Common myeloid progenitor, CD34-positive (primary cell): Measurements from ENCODE around the gene LYVE1.

Experiments used
- CTCF ChIA-PET: fragments of 350-600 bp; sonication (Branson Sonifier 250); formaldehyde crosslinking; loops from one replicate; lab custom pipeline; 2021; ENCODE audit warnings: antibody characterized with exemption; lab: Charles Lee
- POLR2A ChIA-PET: fragments of 350-600 bp; sonication (Branson Sonifier 250); formaldehyde crosslinking; loops from one replicate; lab custom pipeline; 2021; ENCODE audit warnings: antibody characterized with exemption; lab: Charles Lee
- DNase-seq, 3 donors: peaks; one replicate each; pipeline versions ENCODE4 v3.0.0 to v3.0.0-alpha.2; 2013
- H3K27ac ChIP-seq, 2 experiments: 1 replicate in 1 of 2; 2 replicates in 1 of 2; pipeline ENCODE4 v1.7.0; 2013; ENCODE audit warnings: inconsistent platforms in 2 of 2, low read length in 2 of 2, mild to moderate bottlenecking in 2 of 2, low read depth in 1 of 2, moderate library complexity in 1 of 2; ENCODE audit not compliant: severe bottlenecking in 2 of 2, insufficient read depth in 1 of 2, poor library complexity in 1 of 2
- H3K27me3 ChIP-seq, 5 experiments: replicated peaks in 2 of 5; 1 replicate in 3 of 5; 2 replicates in 2 of 5; pipeline versions ENCODE4 v1.6.1 to v1.7.0; 2013; ENCODE audit warnings: low read length in 4 of 5, mild to moderate bottlenecking in 2 of 5, moderate library complexity in 2 of 5, inconsistent platforms in 1 of 5; ENCODE audit not compliant: insufficient read depth in 5 of 5, control insufficient read depth in 4 of 5
- H3K36me3 ChIP-seq, 4 experiments: 1 replicate in 2 of 4; 2 replicates in 2 of 4; pipeline versions ENCODE4 v1.6.1 to v1.7.0; 2013; ENCODE audit warnings: low read length in 3 of 4, control low read depth in 1 of 4, mild to moderate bottlenecking in 1 of 4; ENCODE audit not compliant: control insufficient read depth in 4 of 4, insufficient read depth in 4 of 4
- H3K4me1 ChIP-seq, 4 experiments: 1 replicate in 3 of 4; 2 replicates in 1 of 4; pipeline versions ENCODE4 v1.6.1 to v1.7.1; 2013; ENCODE audit warnings: low read length in 3 of 4, mild to moderate bottlenecking in 3 of 4, control low read depth in 1 of 4, inconsistent platforms in 1 of 4, moderate library complexity in 1 of 4; ENCODE audit not compliant: control insufficient read depth in 4 of 4, insufficient read depth in 4 of 4; ENCODE audit errors: control extremely low read depth in 1 of 4
- H3K4me3 ChIP-seq, 7 experiments: 1 replicate in 4 of 7; 2 replicates in 3 of 7; pipeline versions ENCODE4 v1.5.1 to v1.7.0; 2013; ENCODE audit warnings: mild to moderate bottlenecking in 7 of 7, low read length in 6 of 7, moderate library complexity in 6 of 7, inconsistent platforms in 2 of 7, low read depth in 2 of 7, control low read depth in 1 of 7; ENCODE audit not compliant: insufficient read depth in 4 of 7, control insufficient read depth in 1 of 7; ENCODE audit errors: extremely low read depth in 1 of 7
- H3K9me3 ChIP-seq, 5 experiments: 1 replicate in 4 of 5; 2 replicates in 1 of 5; pipeline versions ENCODE4 v1.6.1 to v1.7.1; 2013; ENCODE audit warnings: low read length in 4 of 5, mild to moderate bottlenecking in 2 of 5, inconsistent platforms in 1 of 5, low read depth in 1 of 5, moderate library complexity in 1 of 5; ENCODE audit not compliant: control insufficient read depth in 4 of 5, insufficient read depth in 2 of 5; ENCODE audit errors: control extremely low read depth in 1 of 5
- WGBS: methylation state at CpG from one replicate; pipeline ENCODE4 v1.1.5; 2013; ENCODE audit not compliant: insufficient coverage; 5-methylcytosine and 5-hydroxymethylcytosine counted together

The LYVE1 gene

GRCh38 chr11:10551845-10552352 is 16.6 kb downstream of the LYVE1 start:
- CTCF ChIA-PET: interaction anchor here (1.6 to 2.5 kb wide), 2 partner anchors 11 to 103 kb away, joined by 4 to 7 read pairs; partner anchors contain the start of gene RNF141
- WGBS: 97% methylated on average over 3 of the region's 3 CpGs

GRCh38 chr11:10551290-10551592 is 17.2 kb downstream of the LYVE1 start:
- Histone ChIP-seq H3K27me3 (no peaks in the 10 kb centered on the region), H3K36me3 (no peaks in the 10 kb centered on the region), H3K27ac (no peak overlapping the region), H3K4me1 (no peaks in the 10 kb centered on the region), H3K4me3 (no peak overlapping the region), H3K9me3 (peaks cover 0 to 4% (median 3%) of the 10 kb centered on the region in 5 experiments)
- DNase-seq: no peak
- CTCF ChIA-PET: interaction anchor here (1.3 to 2.5 kb wide), 3 partner anchors 10 to 187 kb away, joined by 3 to 7 read pairs (median 4); partner anchors contain the start of gene RNF141
- WGBS: 75% methylated on average over 3 of the region's 4 CpGs
- POLR2A ChIA-PET: no interaction called here

More at GRCh38 chr11:10551845-10552352, 16.6 kb downstream of the LYVE1 start:
- Histone ChIP-seq H3K27me3 (no peaks in the 10 kb centered on the region), H3K4me3 (no peak overlapping the region), H3K36me3 (no peaks in the 10 kb centered on the region), H3K9me3 (peaks cover 0 to 4% (median 3%) of the 10 kb centered on the region in 5 experiments), H3K4me1 (peaks cover 0 to 2% (median 0%) of the 10 kb centered on the region in 4 experiments), H3K27ac (no peak overlapping the region)
- no peak for DNase-seq
- POLR2A ChIA-PET: interaction anchor here (0.6 kb wide), 1 partner anchor 600 kb away, joined by 3 read pairs; no protein-coding TSS in a partner anchor

- CTCF ChIA-PET: interaction anchor here (1.3 to 2.5 kb wide), 2 partner anchors 10 to 187 kb away, joined by 3 to 7 read pairs; partner anchors contain the start of gene RNF141
- POLR2A ChIA-PET: no interaction called here
- no peak overlapping the region for H3K27ac ChIP-seq
These were observed 17.8 kb downstream of the LYVE1 start for GRCh38 chr11:10550503-10551289.

GRCh38 chr11:10544491-10545465 is 23.7 kb downstream of the LYVE1 start:
- Histone ChIP-seq H3K9me3 (peaks cover 0 to 11% (median 3%) of the 10 kb centered on the region in 5 experiments), H3K4me1 (peaks cover 10 to 24% (median 17%) of the 10 kb centered on the region in 4 experiments), H3K4me3 (peak overlapping the region in 1 of 7 experiments; percentile 16), H3K27ac (peak overlapping the region in 1 of 2 experiments; percentile 4), H3K27me3 (no peaks in the 10 kb centered on the region), H3K36me3 (no peaks in the 10 kb centered on the region)
- 53% methylated on average over 4 of the region's 7 CpGs for WGBS
- peak; percentile 39 to 91 (median 88) for DNase-seq
- POLR2A ChIA-PET: no interaction called here
- CTCF ChIA-PET: interaction anchor here (0.7 to 1.6 kb wide), 9 partner anchors 10 to 143 kb away, joined by 3 to 6 read pairs (median 3); no protein-coding TSS in a partner anchor

More at GRCh38 chr11:10550503-10551289, 17.8 kb downstream of the LYVE1 start:
- H3K4me1 ChIP-seq: peaks cover 0 to 2% (median under 1%) of the 10 kb centered on the region in 4 experiments
- DNase-seq: no peak
- H3K27me3 ChIP-seq: no peaks in the 10 kb centered on the region
- H3K36me3 ChIP-seq: no peaks in the 10 kb centered on the region
- H3K4me3 ChIP-seq: no peak overlapping the region
- H3K9me3 ChIP-seq: peaks cover 0 to 4% (median 3%) of the 10 kb centered on the region in 5 experiments
- WGBS: 85% methylated on average over 2 of the region's 3 CpGs

GRCh38 chr11:10543782-10544181 is 24.7 kb downstream of the LYVE1 start:
- Histone ChIP-seq H3K36me3 (no peaks in the 10 kb centered on the region), H3K27me3 (no peaks in the 10 kb centered on the region), H3K4me1 (peaks cover 12 to 26% (median 18%) of the 10 kb centered on the region in 4 experiments), H3K4me3 (no peak overlapping the region), H3K27ac (no peak overlapping the region), H3K9me3 (peaks cover 0 to 11% (median 3%) of the 10 kb centered on the region in 5 experiments)
- DNase-seq: no peak
- 98% methylated on average over 4 of the region's 14 CpGs for WGBS
- CTCF ChIA-PET: interaction anchor here (0.7 to 1.6 kb wide), 6 partner anchors 9 to 142 kb away, joined by 3 to 6 read pairs (median 3); no protein-coding TSS in a partner anchor
- POLR2A ChIA-PET: no interaction called here

GRCh38 chr11:10542776-10543175 is 25.7 kb downstream of the LYVE1 start:
- Histone ChIP-seq H3K27ac (no peak overlapping the region), H3K4me1 (peaks cover 12 to 26% (median 18%) of the 10 kb centered on the region in 4 experiments), H3K36me3 (peaks cover 0 to 2% (median 0%) of the 10 kb centered on the region in 4 experiments), H3K4me3 (no peak overlapping the region), H3K27me3 (no peaks in the 10 kb centered on the region), H3K9me3 (peaks cover 0 to 11% (median 3%) of the 10 kb centered on the region in 5 experiments)
- ChIA-PET POLR2A (no interaction called here), CTCF (interaction anchor here (0.6 to 4.0 kb wide), 8 partner anchors 18 to 194 kb away, joined by 3 to 15 read pairs (median 5); no protein-coding TSS in a partner anchor)
- no peak for DNase-seq
- 90% methylated on average over 2 of the region's 3 CpGs for WGBS
